Left colon (tissue), 2 donors: ENCODE data around the gene SERTAD1. TPM values are rescaled to one million over a fixed set of nuclear protein-coding genes. Genes with fewer than 3 reads are reported as not detected.

Experiments used
- ATAC-seq: fragments of 200-7000 bp; cut with Tn5 transposase; one replicate; pipeline ENCODE4 v1.9.1; 2020; ENCODE audit warnings: mild to moderate bottlenecking, moderate library complexity
- DNase-seq, 2 donors: peaks; one replicate each; pipeline ENCODE4 v3.0.0-alpha.2; 2020
- intact Hi-C, 2 donors: fragments of 100-400 bp; cut with DNase I in 1 of 2; cut with micrococcal nuclease in 1 of 2; formaldehyde crosslinking; loops; one replicate each; pipeline versions ENCODE4 v1.11.2 to v1.14.0; 2022; cut with DNase I, micrococcal nuclease
- total RNA-seq, 2 donors: library from RNA; stranded (reverse); fragmentation: NEBNext Ultra II Directional; extraction: Animal tissue kit (Norgen Biotek cat#: 25700); gene quantifications; one replicate each; pipeline ENCODE4 v1.2.1, GENCODE V29; 2021
- donor health status: DM: no; HTN: no; CAD: no.
- donor health status: DM: yes; HTN: yes; CAD: no.

The SERTAD1 gene
- total RNA-seq, 2 donors from 2014 or later: 12.5 to 17.9 TPM

DNA sequence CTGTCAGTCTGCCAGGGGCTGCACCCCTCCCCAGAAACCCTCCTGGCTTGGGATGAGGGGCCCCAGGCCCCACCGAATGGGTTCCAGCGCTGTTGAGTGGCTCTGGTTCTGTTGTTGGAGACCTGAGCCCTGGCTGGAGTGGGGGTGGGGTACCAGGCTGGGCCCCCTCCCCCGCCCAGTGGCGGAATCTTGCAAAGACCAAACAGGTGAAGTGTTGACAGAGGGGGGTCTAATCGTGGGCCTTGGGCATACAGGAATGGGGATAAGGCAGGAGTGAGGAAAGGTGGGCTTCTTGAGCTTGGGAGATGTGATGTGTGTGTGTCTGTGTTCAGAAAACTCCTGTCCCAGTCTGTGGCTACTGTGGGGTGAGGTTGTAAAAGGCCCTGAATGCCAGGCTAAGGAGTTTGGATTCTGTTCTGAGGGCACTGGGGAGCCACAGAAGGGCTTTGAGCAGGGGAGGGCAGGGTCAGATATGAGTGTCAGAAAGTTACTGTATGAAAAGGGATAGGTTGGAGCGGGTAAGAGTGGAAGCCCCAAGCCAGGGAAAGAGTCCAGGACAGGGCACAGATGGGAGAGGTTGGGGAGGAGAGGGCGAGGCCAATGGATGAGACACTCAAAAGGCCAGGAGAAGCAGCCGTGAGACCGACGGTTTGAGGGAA lies 35.6 kb downstream of the SERTAD1 start, which contains the start of gene HIPK4:
TSS of gene HIPK4 (minus strand) at position 98 of the 659 bp plus-strand sequence. CDS start 279 bp downstream, outside the sequence.
- intact Hi-C loops: no loop called here
- ATAC-seq: no peak
- DNase-seq: no peak

DNA sequence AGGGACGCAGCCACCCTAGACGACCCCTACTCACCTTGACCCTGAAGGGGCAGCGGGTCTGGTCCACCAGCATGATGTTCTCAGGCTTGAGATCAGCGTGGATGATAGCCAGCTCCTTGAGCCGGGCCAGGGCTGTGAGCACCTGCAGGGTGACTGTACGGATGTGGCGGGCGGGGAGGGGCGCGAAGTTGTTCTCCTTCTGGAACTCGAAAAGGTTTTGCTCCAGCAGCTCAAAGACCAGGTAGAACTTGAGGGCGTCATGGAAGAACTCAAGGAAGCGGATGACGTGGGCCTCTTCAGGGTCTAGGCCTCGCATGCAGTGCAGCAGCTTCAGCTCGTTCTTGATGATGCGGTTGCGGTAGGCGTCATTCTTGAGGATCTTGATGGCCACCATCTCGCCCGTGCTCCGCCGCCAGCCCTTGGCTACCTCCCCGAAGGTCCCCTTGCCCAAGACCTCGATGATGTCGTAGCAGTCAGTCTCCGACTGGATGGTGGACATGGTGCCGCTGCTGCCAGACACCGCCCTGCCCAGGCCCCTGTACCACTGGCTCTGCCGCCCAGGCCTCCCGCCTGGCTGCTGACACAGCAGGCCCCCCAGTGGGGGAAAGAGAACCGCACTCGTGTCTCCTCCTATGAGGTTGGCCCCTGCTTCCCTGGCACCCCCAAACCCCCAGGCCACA lies 36.2 kb downstream of the SERTAD1 start:
- intact Hi-C loops: no loop called here
- ATAC-seq (no peak), DNase-seq (no peak)

GRCh38 chr19:40388481-40388880 lies 37.3 kb downstream of the SERTAD1 start:
- ATAC-seq: no peak
- intact Hi-C loops: no loop called here

DNA sequence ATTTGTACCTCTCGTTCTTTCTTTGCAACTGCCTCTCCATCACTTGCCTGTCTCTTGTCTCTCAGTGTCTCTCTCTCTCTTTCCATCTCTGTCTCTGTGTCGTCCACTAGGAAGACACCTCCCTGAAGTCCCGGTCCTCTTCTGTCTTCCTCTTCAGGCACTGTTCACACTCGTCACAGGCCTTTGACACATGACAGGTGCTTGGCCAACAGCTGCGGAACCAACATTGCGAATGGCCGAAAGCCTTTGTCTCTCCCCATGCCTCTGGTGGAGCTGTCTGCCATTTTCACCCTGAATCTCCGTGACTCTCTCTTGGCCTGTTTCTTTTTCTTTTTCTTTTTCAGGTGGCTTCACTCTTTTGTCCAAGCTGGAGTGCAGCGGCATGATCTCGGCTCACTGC lies 38.6 kb downstream of the SERTAD1 start:
- intact Hi-C loops: no loop called here
- DNase-seq (no peak), ATAC-seq (no peak)

More at GRCh38 chr19:40388481-40388880, 37.3 kb downstream of the SERTAD1 start:
- no peak for DNase-seq

GRCh38 chr19:40383668-40384248 lies 42.0 kb downstream of the SERTAD1 start:
- intact Hi-C loops: no loop called here
- DNase-seq: no peak
- ATAC-seq: no peak

DNA sequence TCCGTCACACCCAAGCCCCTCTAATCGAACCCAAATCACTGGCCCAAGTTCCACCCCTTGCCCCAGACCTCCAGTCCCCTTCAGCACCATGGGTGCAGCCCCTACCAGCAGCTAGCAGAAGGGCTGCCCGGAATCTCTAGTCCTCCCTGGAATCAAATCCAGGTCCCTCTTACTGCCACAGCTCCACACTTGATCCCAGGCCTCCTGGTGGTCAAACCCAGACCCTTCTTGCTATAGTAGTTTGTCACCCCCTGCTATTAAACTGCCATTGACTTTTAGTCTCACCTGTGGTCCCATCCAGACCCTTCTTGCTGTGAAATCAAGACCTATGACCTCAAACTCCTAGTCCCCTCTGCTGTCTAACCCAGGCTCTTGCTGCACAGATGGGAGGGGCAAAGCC lies 44.5 kb downstream of the SERTAD1 start:
- no peak for ATAC-seq
- intact Hi-C loops: no loop called here
- DNase-seq: no peak

DNA sequence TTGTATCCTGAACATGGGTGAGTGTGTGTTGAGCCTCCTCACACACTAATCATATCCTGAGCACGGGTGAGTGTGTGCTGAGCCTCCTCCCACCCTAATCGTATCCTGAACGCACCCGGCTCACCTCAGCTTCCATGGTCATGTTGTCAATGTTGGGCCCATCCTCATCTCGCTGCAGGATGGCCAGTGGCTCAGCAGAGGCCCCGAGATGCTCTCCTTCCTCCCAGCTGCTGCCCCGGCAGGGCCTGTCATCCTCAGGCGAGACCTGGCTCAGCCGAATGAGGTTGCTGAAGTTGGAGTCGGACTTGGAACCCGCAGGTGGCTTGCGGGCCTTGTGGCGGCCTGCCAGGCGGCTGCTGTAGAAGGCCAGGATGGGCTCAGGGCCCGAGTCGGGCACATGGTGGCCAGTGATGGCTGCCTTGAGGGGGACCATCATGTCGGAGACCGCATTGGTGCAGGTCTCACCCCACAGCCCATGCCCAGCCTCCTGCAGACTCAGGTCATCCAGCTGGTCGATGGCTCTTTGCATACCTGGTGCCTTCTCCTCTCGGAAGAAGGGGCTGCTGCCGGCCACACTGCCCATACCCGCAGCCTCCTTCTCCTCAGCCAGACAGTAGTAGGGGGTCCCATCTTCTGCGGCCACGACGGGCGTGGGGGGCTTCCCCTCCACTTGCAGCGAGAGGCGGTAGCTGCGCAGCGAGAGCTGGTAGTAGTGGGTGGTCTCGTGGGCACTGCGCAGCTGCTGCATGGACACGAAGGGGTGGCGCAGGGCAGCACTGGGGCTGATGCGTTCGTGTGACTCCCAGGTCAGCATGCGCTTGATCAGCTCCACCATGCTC lies 45.4 kb downstream of the SERTAD1 start:
- intact Hi-C loops: no loop called here
- DNase-seq (no peak), ATAC-seq (no peak)

DNA sequence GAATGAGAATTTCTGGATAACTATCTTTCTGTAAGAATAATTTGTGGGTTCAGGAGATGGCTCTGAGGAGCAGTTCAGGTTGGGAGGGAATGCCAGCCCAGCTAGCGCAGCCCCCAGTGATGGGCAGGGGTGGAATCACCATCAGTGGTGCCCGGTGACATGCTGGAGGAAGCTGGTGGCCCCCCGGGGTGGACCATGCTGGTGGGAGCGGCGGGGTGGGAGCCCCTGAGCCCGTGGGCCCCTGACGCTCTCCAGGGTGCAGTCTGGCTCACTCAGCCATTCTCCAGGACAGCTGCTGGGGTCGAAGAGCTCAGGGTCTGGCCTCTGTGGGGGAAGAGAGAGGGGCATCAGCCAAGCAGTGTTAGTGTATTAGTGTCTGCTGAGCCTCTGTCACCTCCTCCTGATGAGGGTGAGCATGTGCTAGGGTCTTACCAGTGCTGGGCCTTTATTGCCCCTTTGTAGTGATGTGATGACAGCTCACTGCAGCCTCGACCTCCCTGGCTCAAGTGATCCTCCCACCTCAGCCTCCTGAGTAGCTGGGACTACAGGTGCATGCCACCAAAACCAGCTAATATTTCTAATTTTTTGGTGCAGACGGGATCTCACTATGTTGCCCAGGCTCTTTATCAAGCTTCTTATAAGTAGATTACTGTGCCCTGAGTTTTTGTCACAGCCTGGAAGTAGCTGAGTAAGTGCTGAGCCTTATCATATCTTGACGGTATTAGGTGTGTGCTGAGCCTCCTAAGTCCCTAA lies 46.2 kb downstream of the SERTAD1 start:
- intact Hi-C loops: no loop called here
- no peak for ATAC-seq
- DNase-seq: no peak

GRCh38 chr19:40378509-40378908 lies 47.3 kb downstream of the SERTAD1 start:
- intact Hi-C loops: no loop called here
- no peak for ATAC-seq
- no peak for DNase-seq

GRCh38 chr19:40377876-40378385 lies 47.9 kb downstream of the SERTAD1 start:
- intact Hi-C loops: no loop called here
- no peak for ATAC-seq
- DNase-seq: no peak

GRCh38 chr19:40376286-40376862 lies 49.4 kb downstream of the SERTAD1 start:
- no peak for ATAC-seq
- DNase-seq: no peak
- intact Hi-C loops: no loop called here

- intact Hi-C loops: no loop called here
- ATAC-seq (no peak), DNase-seq (no peak)
Measured at GRCh38 chr19:40374084-40374483, 51.7 kb downstream of the SERTAD1 start.

- ATAC-seq (no peak), DNase-seq (no peak)
- intact Hi-C loops: no loop called here
Measured at GRCh38 chr19:40371802-40372122, 54.0 kb downstream of the SERTAD1 start.

Other genes starting within 250 kb of the SERTAD1 start
- 10 to 100 TPM; 10.7 to 11.7 TPM for gene MAP3K10, start 234.6 kb downstream of the SERTAD1 start, total RNA-seq
- under 1 TPM; 0.37 to 0.45 TPM for gene TTC9B, start 207.6 kb downstream of the SERTAD1 start, total RNA-seq
- under 1 TPM in 1 of 2 donors, not detected in 1; 0.24 TPM for gene CCNP, start 199.3 kb downstream of the SERTAD1 start, total RNA-seq
- gene AKT2, start 140.6 kb downstream of the SERTAD1 start, total RNA-seq: 10 to 100 TPM; 91.7 to 97.3 TPM
- 10 to 100 TPM; 11.2 to 14.7 TPM for gene C19orf47, start 77.6 kb downstream of the SERTAD1 start, total RNA-seq
- 100 to 1,000 TPM; 109 to 170 TPM for gene PLD3, start 77.3 kb downstream of the SERTAD1 start, total RNA-seq
- under 1 TPM in 1 of 2 donors, not detected in 1; 0.11 TPM for gene HIPK4, start 35.8 kb downstream of the SERTAD1 start, total RNA-seq
- 1 to 10 TPM; 1.2 to 2.1 TPM for gene PRX, start 12.6 kb downstream of the SERTAD1 start, total RNA-seq
- gene SERTAD3, start 18.3 kb upstream of the SERTAD1 start, total RNA-seq: 10 to 100 TPM; 38.3 to 43.3 TPM
- gene BLVRB, start 39.8 kb upstream of the SERTAD1 start, total RNA-seq: 10 to 100 TPM; 77.4 to 79.6 TPM
- gene SPTBN4, start 41.0 kb upstream of the SERTAD1 start, total RNA-seq: 1 to 10 TPM in 1 of 2 donors, under 1 TPM in 1; 0.15 to 1.2 TPM
- gene SHKBP1, start 150.9 kb upstream of the SERTAD1 start, total RNA-seq: 10 to 100 TPM; 64.1 to 64.3 TPM
- gene LTBP4, start 175.4 kb upstream of the SERTAD1 start, total RNA-seq: 100 to 1,000 TPM; 183 to 192 TPM